Measurements from ENCODE around the gene FGD2.

DNA sequence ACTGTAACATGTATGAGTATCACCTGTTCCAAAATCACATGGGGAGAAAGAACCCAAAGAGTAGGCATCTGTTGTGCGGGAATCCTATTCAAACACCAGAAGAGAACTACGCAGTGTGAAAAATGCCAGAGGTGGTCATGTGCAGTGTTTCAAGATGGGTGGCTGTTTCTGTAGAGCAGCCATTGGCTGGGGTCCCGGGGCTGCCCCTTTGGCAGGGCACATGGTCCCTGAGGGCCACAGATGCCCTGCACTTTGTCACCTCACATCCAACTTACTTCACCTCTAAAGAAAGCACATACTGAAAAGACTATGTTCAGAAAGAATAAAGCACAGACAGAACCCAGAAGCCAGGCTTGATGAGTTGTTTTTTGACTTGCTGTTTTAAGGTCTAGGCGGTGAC, 31.8 kb upstream of the FGD2 start:
- TF ChIP-seq, protein P1, sequence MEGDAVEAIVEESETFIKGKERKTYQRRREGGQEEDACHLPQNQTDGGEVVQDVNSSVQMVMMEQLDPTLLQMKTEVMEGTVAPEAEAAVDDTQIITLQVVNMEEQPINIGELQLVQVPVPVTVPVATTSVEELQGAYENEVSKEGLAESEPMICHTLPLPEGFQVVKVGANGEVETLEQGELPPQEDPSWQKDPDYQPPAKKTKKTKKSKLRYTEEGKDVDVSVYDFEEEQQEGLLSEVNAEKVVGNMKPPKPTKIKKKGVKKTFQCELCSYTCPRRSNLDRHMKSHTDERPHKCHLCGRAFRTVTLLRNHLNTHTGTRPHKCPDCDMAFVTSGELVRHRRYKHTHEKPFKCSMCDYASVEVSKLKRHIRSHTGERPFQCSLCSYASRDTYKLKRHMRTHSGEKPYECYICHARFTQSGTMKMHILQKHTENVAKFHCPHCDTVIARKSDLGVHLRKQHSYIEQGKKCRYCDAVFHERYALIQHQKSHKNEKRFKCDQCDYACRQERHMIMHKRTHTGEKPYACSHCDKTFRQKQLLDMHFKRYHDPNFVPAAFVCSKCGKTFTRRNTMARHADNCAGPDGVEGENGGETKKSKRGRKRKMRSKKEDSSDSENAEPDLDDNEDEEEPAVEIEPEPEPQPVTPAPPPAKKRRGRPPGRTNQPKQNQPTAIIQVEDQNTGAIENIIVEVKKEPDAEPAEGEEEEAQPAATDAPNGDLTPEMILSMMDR (conservative IDR thresholded peaks at IDR 0.05; ENCODE audit: low read length), result no peak
- no peak for TF ChIP-seq EZH2phosphoT487 (IDR thresholded peaks at IDR 0.05; ENCODE audit: borderline replicate concordance)

Data from Loucy (cell line).